ENCODE results near the gene APOA4. TPM values are rescaled to one million over a fixed set of nuclear protein-coding genes. Genes with fewer than 3 reads are reported as not detected.

Gene APOA4
- total and polyA plus RNA-seq, 2 experiments from 2014 or later = 0.86 to 2.1 TPM

GRCh38 chr11:116822575-116822974 is 529 bp downstream of the APOA4 start:
- H3K4me1 ChIP-seq (ENCODE audit: low read depth) = peaks cover 20% of the 10 kb centered on the region
- no peak for DNase-seq (ENCODE audit: low read depth in 1 of 2, low spot score in 1 of 2)
- no peaks in the 10 kb centered on the region for H3K36me3 ChIP-seq
- no peak overlapping the region for H3K27ac ChIP-seq
- TF ChIP-seq, protein P1, sequence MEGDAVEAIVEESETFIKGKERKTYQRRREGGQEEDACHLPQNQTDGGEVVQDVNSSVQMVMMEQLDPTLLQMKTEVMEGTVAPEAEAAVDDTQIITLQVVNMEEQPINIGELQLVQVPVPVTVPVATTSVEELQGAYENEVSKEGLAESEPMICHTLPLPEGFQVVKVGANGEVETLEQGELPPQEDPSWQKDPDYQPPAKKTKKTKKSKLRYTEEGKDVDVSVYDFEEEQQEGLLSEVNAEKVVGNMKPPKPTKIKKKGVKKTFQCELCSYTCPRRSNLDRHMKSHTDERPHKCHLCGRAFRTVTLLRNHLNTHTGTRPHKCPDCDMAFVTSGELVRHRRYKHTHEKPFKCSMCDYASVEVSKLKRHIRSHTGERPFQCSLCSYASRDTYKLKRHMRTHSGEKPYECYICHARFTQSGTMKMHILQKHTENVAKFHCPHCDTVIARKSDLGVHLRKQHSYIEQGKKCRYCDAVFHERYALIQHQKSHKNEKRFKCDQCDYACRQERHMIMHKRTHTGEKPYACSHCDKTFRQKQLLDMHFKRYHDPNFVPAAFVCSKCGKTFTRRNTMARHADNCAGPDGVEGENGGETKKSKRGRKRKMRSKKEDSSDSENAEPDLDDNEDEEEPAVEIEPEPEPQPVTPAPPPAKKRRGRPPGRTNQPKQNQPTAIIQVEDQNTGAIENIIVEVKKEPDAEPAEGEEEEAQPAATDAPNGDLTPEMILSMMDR (IDR thresholded peaks at IDR 0.05; ENCODE audit: low read depth, low read length) = no peak
- no peak overlapping the region for H3K4me3 ChIP-seq
- no peaks in the 10 kb centered on the region for H3K27me3 ChIP-seq
- H3K9me3 ChIP-seq (ENCODE audit: low read depth) = no peaks in the 10 kb centered on the region

DNA sequence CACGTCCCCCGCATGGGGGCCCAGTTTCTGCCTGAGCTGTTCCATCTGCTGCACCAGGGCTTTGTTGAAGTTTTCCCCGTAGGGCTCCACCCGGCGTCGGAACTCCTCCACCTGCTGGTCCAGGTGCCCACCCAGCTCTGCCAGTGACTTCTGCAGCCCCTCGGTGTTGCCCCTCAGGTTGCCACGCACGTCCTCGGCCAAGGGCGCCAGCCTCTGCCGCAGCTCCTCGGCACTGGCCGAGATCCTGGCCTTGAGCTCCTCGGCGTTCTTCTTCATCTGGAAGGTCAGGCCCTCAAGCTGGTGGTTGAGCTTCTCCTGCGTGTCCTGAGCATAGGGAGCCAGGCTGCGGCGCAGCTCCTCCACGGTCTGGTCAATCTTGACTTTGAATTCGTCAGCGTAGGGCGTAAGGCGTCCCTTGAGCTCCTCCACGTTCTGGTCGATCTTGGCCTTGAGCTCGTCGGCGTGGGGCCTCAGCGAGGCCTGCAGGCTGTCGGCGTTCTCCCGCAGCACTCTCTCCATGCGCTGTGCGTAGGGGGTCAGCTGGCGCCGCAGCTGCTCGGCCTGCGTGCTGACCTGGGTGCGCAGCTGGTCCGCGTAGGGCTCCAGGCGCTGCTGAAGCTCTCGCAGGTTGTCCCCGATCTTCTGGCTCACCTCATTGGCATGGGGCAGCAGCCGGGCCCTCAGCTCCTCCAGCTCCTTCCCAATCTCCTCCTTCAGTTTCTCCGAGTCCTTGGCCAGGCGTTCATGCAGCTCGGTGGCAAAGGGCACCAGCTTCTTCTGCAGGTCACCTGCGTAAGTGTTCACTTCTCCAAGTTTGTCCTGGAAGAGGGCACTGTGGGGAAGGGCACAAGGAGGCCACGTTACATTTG is 1.8 kb downstream of the APOA4 start:
- DNase-seq (ENCODE audit: low read depth in 1 of 2, low spot score in 1 of 2) = no peak
- Histone ChIP-seq H3K4me3 (no peak overlapping the region), H3K27ac (no peak overlapping the region), H3K36me3 (no peaks in the 10 kb centered on the region), H3K27me3 (no peaks in the 10 kb centered on the region), H3K4me1 (ENCODE audit: low read depth) (peaks cover 12% of the 10 kb centered on the region), H3K9me3 (ENCODE audit: low read depth) (no peaks in the 10 kb centered on the region)
- TF ChIP-seq, protein P1 (IDR thresholded peaks at IDR 0.05; ENCODE audit: low read depth, low read length) = no peak

DNA sequence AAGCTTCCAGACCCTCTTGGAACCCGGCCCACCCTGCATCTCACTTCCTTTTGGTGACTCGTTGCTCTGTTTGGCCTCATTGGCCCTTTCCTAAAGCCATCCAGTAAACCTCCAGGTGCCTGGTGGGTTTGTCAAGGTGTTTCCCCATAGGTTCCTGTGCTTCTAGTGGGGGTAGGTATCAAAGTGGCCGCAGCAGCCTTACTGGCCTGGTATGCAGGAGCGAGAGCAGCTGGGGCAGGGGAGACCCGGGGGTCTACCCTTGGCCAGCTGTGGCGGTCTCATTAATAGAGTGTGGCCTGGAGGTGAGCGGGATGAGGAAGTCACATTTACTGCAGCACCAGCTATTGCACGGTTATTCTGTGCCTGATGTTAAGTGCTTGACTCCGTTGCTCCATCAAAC is 4.1 kb downstream of the APOA4 start:
- Histone ChIP-seq H3K27ac (no peak overlapping the region), H3K4me3 (no peak overlapping the region), H3K27me3 (no peaks in the 10 kb centered on the region), H3K36me3 (no peaks in the 10 kb centered on the region), H3K9me3 (ENCODE audit: low read depth) (no peaks in the 10 kb centered on the region), H3K4me1 (ENCODE audit: low read depth) (peaks cover 10% of the 10 kb centered on the region)
- TF ChIP-seq, protein P1 (IDR thresholded peaks at IDR 0.05; ENCODE audit: low read depth, low read length) = no peak
- no peak for DNase-seq (ENCODE audit: low read depth in 1 of 2, low spot score in 1 of 2)

- TF ChIP-seq, protein P1 (IDR thresholded peaks at IDR 0.05; ENCODE audit: low read depth, low read length) = no peak
Measured at GRCh38 chr11:116814502-116814901, 8.6 kb downstream of the APOA4 start.

GRCh38 chr11:116813781-116814471 is 9.2 kb downstream of the APOA4 start:
- no peak for DNase-seq (ENCODE audit: low read depth in 1 of 2, low spot score in 1 of 2)
- H3K4me3 ChIP-seq = no peak overlapping the region
- H3K36me3 ChIP-seq = no peaks in the 10 kb centered on the region
- H3K27ac ChIP-seq = no peak overlapping the region
- H3K27me3 ChIP-seq = no peaks in the 10 kb centered on the region
- TF ChIP-seq, protein P1 (IDR thresholded peaks at IDR 0.05; ENCODE audit: low read depth, low read length) = no peak
- H3K4me1 ChIP-seq (ENCODE audit: low read depth) = no peaks in the 10 kb centered on the region
- no peaks in the 10 kb centered on the region for H3K9me3 ChIP-seq (ENCODE audit: low read depth)

More at GRCh38 chr11:116814502-116814901, 8.6 kb downstream of the APOA4 start:
- DNase-seq (ENCODE audit: low read depth in 1 of 2, low spot score in 1 of 2) = no peak
- no peaks in the 10 kb centered on the region for H3K9me3 ChIP-seq (ENCODE audit: low read depth)
- no peak overlapping the region for H3K27ac ChIP-seq
- no peaks in the 10 kb centered on the region for H3K4me1 ChIP-seq (ENCODE audit: low read depth)
- H3K36me3 ChIP-seq = no peaks in the 10 kb centered on the region
- H3K4me3 ChIP-seq = no peak overlapping the region
- H3K27me3 ChIP-seq = no peaks in the 10 kb centered on the region
